ENCODE data around the gene JAGN1.
"Not testable (repeated sequence)": the region's sequence is repeated elsewhere in the genome, so short reads cannot be mapped to it uniquely, and the experiment has no call there.

The JAGN1 gene

GRCh38 chr3:9890249-9891071 is at the start of gene JAGN1:
JAGN1 (plus strand) TSS chr3:9890610; CDS start chr3:9890723, 113 bp downstream.
- DNase-seq (ENCODE audit: low read depth in 2 of 2), result peak; percentile 84 to 88

- no peak for DNase-seq (ENCODE audit: low read depth in 2 of 2)
These were observed 49.4 kb upstream of the JAGN1 start for GRCh38 chr3:9841015-9841414.

- peak; percentile 93 to 98 for DNase-seq (ENCODE audit: low read depth in 2 of 2)
These were observed 46.5 kb upstream of the JAGN1 start, which contains the start of gene RPUSD3 for GRCh38 chr3:9843715-9844438. RPUSD3 (minus strand) TSS chr3:9844008; CDS start chr3:9843990, 18 bp downstream.

- no peak for DNase-seq (ENCODE audit: low read depth in 2 of 2)
These were observed 44.2 kb upstream of the JAGN1 start for GRCh38 chr3:9846231-9846630.

GRCh38 chr3:9846931-9847488 is 43.4 kb upstream of the JAGN1 start:
- no peak for DNase-seq (ENCODE audit: low read depth in 2 of 2)

- not testable (repeated sequence) for DNase-seq (ENCODE audit: low read depth in 2 of 2)
These were observed 42.5 kb upstream of the JAGN1 start for GRCh38 chr3:9847870-9848269.

- not testable (repeated sequence) for DNase-seq (ENCODE audit: low read depth in 2 of 2)
These were observed 41.5 kb upstream of the JAGN1 start for GRCh38 chr3:9848860-9849259.

- not testable (repeated sequence) for DNase-seq (ENCODE audit: low read depth in 2 of 2)
These were observed 39.0 kb upstream of the JAGN1 start for GRCh38 chr3:9851383-9851782.

- not testable (repeated sequence) for DNase-seq (ENCODE audit: low read depth in 2 of 2)
These were observed 38.5 kb upstream of the JAGN1 start for GRCh38 chr3:9851926-9852325.

GRCh38 chr3:9852528-9852927 is 37.9 kb upstream of the JAGN1 start:
- no peak for DNase-seq (ENCODE audit: low read depth in 2 of 2)

GRCh38 chr3:9854291-9854940 is 36.0 kb upstream of the JAGN1 start:
- not testable (repeated sequence) for DNase-seq (ENCODE audit: low read depth in 2 of 2)

GRCh38 chr3:9855594-9855993 is 34.8 kb upstream of the JAGN1 start:
- no peak for DNase-seq (ENCODE audit: low read depth in 2 of 2)

- no peak for DNase-seq (ENCODE audit: low read depth in 2 of 2)
These were observed 30.8 kb upstream of the JAGN1 start for GRCh38 chr3:9859530-9860025.

GRCh38 chr3:9861201-9861600 is 29.2 kb upstream of the JAGN1 start:
- no peak for DNase-seq (ENCODE audit: low read depth in 2 of 2)

GRCh38 chr3:9861626-9862130 is 28.7 kb upstream of the JAGN1 start:
- DNase-seq (ENCODE audit: low read depth in 2 of 2), result no peak

GRCh38 chr3:9862391-9863057 is 27.9 kb upstream of the JAGN1 start:
- no peak for DNase-seq (ENCODE audit: low read depth in 2 of 2)

- no peak for DNase-seq (ENCODE audit: low read depth in 2 of 2)
These were observed 27.2 kb upstream of the JAGN1 start for GRCh38 chr3:9863058-9863772.

- no peak for DNase-seq (ENCODE audit: low read depth in 2 of 2)
These were observed 26.0 kb upstream of the JAGN1 start for GRCh38 chr3:9864200-9864927.

GRCh38 chr3:9865125-9865637 is 25.2 kb upstream of the JAGN1 start:
- not testable (repeated sequence) for DNase-seq (ENCODE audit: low read depth in 2 of 2)

All from stimulated activated CD8-positive, alpha-beta memory T cell treated with anti-CD3 and anti-CD28 coated beads, Interleukin-7, amount 100 ng/mL, for 1 hour (primary cell).